GM18867 (cell line): Measurements from ENCODE around the gene MSANTD1.

Source experiments
- ATAC-seq: cut with Tn5 transposase; IDR thresholded peaks from one replicate; pipeline ENCODE4 v1.9.1; 2021; ENCODE audit warnings: mild to moderate bottlenecking, moderate library complexity; ENCODE audit not compliant: unreplicated experiment

Gene MSANTD1

GRCh38 chr4:3246458-3247398 is 2.2 kb upstream of the MSANTD1 start:
- no peak for ATAC-seq

GRCh38 chr4:3247399-3248177 is 1.4 kb upstream of the MSANTD1 start:
- ATAC-seq = no peak

DNA sequence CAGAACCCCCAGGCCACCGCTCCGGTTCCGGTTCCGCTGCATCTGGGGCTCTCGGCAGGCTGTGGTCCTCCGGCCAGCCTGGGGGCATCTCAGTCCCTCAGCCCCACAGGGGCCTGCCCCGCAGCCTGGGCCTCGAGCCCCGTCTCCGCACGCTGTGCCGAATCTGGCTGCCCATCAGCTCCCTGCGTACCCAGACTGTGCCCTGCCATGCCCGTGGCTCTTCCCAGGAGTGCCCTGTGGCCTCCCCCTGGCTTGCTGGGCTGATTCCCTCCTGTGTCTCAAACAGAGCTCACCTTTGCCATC is 830 bp upstream of the MSANTD1 start:
- ATAC-seq = no peak

DNA sequence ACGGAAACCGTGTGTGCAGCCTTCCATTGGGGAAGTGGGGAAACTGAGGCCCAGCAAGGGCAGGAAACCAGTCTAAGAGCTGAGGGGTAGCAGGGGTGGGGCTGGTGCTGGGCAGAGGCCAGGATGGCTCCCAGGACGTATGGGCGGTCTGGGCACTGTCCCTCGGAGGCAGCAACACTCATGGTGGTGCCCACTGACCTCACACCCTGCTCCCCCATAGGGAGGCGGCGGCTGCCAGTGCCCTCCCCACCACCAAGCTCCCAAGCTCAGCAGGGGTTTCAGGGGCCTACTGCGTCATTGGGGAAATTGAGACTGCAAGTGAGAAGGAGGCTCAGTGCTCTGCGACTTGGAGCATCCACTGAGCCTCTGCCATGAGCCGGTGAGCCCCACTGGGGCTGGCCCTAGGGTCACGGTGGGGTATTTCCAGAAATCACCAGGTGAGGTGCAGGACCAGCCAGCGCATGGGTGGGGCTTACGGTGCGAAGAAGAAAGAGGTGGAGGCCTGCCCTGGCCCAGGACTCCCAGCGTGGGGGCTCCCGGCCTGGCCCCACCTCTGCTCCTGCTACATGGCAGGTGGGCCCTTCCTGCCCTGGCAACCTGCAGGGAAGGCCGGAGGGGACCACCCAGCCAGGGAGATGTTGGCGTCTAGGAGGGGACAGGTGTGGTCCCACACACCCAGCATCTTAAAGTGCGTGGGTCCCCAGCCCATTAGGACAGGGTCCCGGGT is 915 bp downstream of the MSANTD1 start:
- no peak for ATAC-seq

DNA sequence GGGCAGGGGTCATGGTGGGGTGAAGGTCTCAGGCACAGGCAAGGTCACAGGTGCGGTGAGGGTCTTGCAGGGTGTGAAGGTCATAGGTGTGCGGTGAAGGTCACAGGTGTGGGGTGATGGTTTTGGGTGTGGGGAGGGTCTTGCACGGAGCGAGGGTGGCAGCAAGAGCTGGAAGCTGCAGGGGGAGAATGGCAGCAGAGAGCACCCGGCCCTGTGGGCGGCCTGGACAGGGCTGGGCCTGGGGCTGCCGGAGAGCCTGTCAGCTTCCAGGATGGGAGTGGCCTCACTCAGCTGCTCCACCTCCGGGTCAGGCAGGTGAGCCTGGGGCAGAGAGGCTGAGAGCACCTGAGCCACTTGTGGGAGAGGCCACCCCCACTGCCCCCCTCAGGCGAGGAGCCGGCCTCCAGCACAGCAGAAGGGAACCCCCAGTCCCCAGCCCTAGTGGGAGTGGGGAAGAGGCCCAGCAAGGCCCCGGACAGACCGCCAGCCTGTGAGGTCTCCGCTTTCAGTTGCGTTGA is 1.5 kb downstream of the MSANTD1 start:
- ATAC-seq = no peak

DNA sequence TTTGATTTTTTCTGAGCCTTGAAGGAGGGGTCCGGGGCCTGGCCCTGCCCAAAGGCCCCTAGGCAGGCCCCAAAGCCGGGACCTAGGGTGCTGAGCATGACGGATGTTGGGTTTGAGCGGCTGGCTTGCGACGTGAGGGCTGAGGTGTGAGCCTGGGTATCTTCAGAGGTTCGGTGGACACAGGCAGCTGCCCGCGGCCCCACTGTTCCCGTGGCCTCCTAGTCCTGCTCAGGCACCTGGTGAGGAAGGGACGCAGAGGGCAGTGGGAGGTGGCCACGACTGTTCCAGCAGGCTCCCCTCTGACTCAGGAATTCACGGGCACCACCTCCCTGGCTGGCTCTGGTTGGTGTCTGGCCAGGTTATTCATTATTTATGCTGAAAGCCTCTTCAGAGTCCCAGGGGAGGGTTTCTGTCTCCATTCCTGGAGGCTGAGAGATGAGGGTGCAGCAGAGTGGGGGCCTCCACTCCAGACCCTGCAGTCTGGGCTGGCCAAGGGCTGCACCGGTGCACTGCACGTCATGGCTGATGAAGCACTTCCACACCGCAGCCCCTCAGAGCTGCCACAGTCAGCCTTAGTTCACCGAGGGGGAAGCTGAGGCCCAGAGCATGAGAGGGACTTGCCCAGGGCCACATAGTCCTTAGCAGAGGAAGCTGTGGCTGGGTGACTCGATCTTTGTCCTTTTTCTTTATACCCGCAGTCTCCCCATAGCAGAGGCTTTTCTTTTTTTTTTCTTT is 2.2 kb downstream of the MSANTD1 start:
- ATAC-seq = no peak

DNA sequence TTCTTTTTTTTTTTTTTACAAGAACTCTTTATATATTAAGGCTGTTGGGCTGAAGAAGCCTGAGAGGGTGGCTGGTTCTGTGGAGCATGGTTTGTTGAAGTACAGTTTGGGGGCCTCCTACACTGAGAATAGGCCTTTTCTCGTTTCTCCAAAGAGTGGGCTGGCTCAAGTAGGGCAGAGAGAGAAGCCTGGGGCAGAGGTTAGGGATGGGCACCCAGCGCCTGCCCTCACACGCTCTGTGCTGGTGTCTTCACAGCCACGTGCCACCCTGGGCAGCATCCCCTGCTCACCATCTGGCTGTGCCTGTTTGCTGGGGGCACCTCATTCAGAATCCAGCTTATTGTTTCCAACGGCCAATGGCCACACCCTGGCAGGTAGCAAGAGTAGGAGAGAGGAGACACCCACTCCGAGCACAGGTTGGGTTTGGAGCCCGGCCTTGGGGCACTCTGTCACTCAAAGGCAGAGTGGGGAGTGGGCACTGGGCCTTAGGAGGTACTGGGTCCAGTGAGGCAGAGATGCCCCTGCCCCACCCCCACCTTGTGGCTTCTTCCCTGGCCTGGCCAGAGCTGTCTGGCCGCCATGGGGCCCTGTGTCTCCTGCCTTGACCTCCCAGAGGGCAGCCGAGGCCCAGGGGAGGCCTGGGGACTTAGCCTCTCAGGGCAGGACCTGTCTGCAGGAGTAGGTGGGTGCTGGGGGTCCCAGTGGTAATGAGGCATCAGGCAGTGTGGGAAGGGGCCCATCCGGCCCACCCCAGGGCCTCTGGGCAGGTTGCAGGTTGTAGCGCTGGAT is 2.9 kb downstream of the MSANTD1 start:
- no peak for ATAC-seq

DNA sequence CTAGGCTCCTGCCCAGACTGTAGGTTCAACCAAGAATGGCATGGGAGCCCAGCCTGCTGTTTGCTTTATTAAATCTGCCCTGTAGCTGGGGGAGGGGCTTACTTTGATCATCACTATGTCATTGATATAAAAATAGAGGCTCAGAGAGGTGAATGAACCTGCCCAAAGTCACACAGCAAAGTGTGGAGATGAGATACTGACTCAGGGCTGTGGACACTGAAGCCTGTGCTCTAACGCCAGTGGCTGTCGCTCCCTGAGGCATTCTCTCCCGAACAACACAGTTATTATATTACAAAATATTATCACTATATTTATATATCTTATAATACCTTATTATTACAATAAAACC is 3.5 kb downstream of the MSANTD1 start:
- ATAC-seq = no peak

GRCh38 chr4:3252831-3253641 is 4.1 kb downstream of the MSANTD1 start:
- ATAC-seq = no peak

GRCh38 chr4:3253808-3254207 is 4.8 kb downstream of the MSANTD1 start:
- no peak for ATAC-seq

DNA sequence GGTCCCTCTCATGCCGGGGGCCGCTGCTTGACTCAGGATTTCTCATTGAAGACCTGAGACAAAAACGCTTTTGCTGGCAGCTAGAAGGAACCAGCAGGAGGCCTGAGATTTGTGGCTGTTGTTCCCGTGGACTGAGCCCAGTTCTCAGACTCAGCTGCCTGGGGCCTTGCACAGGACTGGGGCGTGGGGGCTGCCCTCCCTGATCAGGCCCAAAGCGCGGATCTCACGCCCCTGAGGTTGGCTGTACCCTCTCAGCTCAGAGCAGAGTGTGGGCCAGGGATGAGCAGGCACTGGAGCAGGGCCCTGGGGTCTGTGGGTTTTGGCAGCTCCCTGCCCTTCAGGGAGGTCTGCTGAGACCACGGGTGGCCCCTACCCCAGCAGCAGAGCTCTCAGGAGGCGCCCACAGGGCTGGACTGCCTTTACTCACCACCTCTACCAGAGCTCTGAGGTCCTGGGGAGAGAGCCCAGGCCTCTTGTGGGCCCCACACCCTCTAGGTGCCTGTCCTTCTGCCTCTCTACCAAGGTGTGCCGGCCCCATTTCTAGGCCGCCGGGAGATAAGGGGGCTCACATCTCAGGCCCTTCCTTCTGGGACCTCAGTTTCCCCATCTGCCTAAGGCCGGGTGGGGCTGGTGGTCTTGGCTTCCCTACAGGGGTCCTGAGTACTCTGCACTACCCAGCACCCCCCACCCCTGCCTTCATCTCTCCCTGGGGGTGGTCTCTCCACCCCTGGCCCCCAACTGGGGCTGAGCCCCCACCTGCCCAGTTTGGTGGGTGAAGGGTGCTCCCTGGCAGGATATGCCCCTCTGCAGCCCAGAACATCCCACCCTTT is 5.6 kb downstream of the MSANTD1 start:
- no peak for ATAC-seq

DNA sequence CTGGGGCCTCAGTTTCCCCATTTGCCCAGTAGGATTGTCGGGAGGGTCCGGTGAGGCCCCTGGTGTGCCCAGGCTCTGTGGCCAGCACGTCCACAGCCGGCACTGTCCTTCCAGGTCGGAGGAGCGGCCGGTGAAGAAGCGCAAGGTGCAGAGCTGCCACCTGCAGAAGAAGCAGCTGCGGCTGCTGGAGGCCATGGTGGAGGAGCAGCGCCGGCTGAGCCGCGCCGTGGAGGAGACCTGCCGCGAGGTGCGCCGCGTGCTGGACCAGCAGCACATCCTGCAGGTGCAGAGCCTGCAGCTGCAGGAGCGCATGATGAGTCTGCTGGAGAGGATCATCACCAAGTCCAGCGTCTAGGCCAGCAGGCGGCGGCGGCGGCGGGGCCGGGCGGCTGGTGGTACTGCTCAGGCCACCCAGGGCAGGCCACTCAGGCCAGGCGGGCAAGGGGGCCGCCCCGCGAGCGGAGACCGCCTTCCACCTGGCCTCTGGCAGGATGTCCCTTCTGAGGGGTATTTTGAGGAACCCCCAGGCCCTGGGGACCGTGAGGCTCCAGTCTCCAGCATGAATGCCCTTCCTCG is 6.7 kb downstream of the MSANTD1 start:
- no peak for ATAC-seq

DNA sequence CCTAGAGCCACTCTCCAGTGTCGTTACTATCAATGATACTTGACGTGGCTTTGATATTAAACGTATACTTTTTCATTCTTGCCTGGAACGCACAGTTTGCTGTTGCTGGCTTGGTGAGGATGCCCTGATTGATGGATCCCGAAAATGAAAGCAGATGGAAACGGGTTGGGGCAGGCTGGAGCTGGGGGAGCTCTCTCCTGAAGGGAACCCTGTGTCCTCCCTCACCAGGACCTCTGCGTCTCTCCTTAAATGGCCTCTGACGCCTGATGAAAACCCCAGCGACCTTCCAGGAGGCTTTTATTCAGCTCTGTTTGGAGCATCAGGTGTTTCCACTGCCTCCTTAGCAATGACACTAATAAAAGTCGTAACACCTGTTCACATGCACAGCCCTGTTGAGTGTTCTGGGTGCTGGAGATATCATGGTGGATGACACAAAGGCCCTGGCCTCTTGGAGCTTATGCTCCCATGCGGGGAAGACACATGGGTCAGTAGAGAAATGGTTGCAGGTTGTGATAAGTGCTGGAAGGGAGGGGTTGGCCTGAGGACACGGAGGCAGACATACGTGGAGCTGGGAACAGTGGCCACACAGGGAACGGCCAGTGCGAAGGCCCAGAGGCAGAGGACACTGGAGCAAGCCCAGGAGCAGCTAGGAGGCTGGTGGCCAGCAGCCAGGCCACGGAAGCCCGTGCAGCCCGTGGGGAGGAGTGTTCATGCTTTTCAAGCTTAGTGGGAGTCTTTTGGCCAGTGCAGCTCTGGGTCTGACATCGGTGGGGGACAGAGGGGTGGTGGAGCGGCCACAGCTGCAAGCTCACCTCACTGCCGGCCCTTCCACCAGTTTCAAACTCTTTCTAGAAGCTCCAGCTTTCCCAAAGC is 7.5 kb downstream of the MSANTD1 start:
- ATAC-seq = no peak

GRCh38 chr4:3257103-3257555 is 8.2 kb downstream of the MSANTD1 start:
- ATAC-seq = no peak

GRCh38 chr4:3257556-3258482 is 8.9 kb downstream of the MSANTD1 start:
- ATAC-seq = peak; percentile 54
